ENCODE results near the gene PLA2G3.

Gene PLA2G3

DNA sequence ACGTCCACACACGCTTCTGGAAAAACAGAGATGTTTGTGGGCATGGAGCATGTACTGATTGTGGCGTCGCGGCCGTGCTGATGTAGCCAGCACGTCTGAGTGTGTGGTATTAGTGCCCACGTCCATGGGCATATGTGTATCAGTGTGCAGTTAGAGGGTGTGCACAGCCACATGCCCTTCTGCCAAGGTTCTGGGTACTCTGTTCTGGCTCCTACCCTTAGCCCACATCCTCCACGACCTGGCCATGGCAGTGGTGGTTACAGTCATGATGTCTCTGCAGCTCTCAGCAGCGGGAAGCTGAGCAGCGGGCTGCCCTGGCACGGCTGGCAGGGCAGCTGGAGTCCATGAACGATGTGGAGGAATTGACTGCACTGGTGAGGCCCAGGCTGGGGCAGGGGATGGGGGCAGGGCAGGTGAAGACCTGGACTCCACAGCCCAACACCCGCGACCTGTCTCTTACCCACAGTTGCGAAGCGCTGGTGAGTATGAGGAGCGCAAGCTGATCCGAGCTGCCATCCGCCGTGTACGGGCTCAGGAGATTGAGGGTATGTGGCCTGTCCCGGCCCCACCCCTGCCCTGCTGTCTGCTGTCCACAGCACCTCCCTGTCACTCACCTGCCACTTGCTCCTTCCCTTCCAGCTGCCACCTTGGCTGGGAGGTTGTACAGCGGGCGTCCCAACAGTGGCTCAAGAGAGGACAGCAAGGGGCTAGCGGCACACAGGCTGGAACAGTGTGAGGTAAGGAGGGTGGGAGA lies 51.9 kb downstream of the PLA2G3 start:
- peak; percentile 86 for FAIRE-seq

DNA sequence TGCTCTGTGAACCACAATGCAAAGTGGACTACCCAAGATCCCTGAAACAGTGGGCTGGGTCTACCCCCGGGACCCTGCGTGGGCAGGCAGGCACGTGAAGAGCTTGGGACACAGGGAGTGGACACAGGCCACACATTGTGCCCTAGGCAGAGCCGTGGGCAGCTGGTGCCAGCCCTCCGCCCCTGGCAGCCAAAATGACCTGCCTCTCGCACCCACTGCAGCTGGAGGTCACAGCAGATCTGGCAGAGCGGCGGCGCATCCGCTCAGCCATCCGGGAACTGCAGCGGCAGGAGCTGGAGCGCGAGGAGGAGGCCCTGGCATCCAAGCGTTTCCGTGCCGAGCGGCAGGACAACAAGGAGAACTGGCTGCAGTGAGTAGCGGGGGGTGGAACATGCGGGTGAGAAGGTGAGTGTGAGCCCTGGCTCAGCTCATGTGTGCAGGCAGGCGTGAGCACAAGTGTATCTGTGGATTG lies 52.5 kb downstream of the PLA2G3 start:
- FAIRE-seq, result peak; percentile 27
- DNase-seq (ENCODE audit: low spot score), result no peak

More for the DNA sequence above, 51.9 kb downstream of the PLA2G3 start:
- DNase-seq (ENCODE audit: low spot score), result no peak

DNA sequence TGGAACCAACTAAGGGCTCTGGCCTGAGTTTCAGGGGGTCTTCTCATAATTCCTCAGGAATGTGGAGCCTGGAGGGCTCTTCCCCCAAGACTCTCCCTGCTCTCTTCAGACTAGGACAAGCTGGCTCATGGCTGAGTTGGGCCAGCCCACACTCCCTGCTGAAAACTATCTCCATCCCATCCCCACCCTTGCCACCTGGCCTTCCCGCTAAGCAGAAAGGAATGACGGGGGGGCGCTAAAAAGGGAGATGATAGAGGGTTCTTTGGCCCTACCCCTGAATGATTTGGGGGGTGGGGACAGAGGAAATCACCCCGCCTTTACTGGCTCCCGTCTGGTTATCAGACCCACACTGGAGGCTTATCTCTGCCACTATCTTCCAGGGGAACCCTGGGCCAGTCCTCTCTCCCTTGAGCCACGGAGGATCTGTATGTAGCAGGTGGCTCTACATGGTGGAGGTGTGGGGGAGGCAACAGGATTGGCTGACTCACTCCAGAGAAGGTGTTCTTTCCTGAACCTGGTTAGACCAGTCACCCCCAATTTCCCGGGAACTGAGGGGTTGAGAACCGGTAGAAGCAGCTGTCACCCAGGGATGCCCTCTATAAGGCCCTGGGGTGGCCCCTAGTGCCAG lies 53.5 kb downstream of the PLA2G3 start:
- FAIRE-seq, result no peak
- DNase-seq (ENCODE audit: low spot score), result no peak

DNA sequence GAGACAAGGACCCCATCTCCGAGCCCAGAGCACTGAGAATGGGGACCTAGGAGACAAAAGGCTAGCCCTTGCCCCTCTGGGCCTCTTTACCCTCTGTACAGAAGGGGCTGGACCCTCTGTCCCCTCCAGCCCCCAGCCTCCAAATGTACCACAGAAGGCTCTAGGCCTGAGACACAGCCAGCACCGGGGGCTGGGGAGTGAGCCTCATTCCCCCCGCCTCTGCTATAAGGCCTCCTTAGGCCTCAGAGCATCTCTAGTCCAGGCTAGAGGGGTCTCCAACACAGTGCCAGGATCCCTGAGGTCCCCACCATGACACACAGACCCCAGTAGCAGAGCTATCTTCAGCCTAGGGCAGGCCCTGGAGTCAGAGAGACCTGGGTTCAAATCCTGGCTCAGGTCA lies 54.4 kb downstream of the PLA2G3 start:
- no peak for FAIRE-seq
- DNase-seq (ENCODE audit: low spot score), result no peak

DNA sequence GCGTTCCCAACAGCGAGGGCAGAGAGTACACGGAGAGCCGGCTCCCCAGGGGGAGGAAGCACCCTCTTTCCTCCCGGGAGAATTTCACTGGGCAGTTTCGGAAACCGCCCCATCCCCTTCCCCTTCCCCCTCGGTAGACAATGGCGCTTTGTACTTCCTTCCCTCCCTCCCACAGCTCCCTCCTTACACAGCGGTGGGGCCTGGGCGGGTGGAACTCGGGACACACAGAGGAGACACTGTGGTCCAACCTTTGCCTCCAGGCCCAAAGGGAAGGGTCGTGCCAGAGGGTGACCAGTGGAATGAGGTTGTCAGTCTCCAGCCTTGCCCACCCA lies 54.8 kb downstream of the PLA2G3 start:
- FAIRE-seq, result peak; percentile 42
- DNase-seq (ENCODE audit: low spot score), result peak; percentile 67

DNA sequence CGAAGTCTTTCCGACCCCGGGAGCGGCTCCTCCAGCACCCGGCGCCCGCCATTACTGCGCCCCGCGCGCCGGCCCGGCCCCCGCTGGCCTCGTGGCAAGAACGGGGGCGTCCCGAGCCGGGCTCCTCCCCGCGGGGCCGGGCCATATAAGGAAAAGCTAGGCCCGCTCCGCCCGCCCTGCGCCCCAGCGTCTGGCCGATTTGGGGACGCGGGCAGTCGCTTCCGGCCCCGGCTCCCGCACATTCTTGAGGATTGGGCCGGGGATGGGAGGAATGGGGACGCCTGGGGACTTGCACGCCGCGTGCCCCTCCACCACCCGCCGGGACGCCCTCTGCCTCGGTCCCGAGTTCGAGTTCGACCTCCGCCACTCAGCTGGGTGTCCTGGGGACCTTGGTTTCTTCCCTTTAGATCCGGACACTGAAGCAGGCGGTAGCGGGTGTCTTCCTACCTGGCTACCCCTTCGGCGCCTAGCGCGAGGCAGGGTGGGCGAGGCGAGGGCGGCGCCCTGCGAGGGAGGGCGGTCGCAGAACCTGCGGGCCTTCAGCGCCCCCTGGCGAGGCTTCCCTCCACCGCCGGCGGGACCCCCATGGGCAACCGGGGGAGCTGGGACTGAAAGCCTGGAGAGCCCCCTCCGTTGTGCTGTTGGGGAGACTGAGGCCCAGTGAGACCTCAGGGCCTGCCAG lies 55.4 kb downstream of the PLA2G3 start:
- DNase-seq (ENCODE audit: low spot score) (peak; percentile 93), FAIRE-seq (no peak)

Data from urothelium cell line (cell line).